Natural killer cell treated with Interleukin-12 subunit alpha and Interleukin-12 subunit beta and Interleukin-15 and Interleukin-18, amount 100 ng/mL, for 72 hours (primary cell): Measurements from ENCODE around the gene CHCHD6. TPM values are rescaled to one million over a fixed set of nuclear protein-coding genes. Genes with fewer than 3 reads are reported as not detected.

Source experiments
- ATAC-seq, 2 donors: fragments of 150-1000 bp; cut with Tn5 transposase in 1 of 2; sonication (Bioruptor Pico), chemical (Tn5 transposase) in 1 of 2; 2 replicates each; pipeline ENCODE4 v1.10.0; 2021
- DNase-seq: peaks from one replicate; pipeline ENCODE4 v3.0.0; 2022; ENCODE audit warnings: low spot score
- H3K27ac Mint-ChIP-seq, 2 donors: 1 replicate in 1 of 2; 2 replicates in 1 of 2; pipeline ENCODE4 v1.8.0; 2022; ENCODE audit warnings: mixed read lengths in 2 of 2, mild to moderate bottlenecking in 1 of 2, moderate library complexity in 1 of 2
- H3K27me3 Mint-ChIP-seq, 2 donors: 1 replicate in 1 of 2; 2 replicates in 1 of 2; pipeline ENCODE4 v1.8.0; 2022; ENCODE audit warnings: mixed read lengths in 2 of 2
- H3K36me3 Mint-ChIP-seq: one replicate; pipeline ENCODE4 v1.8.0; 2022; ENCODE audit warnings: mixed read lengths
- H3K4me1 Mint-ChIP-seq, 2 donors: 1 replicate in 1 of 2; 2 replicates in 1 of 2; pipeline ENCODE4 v1.8.0; 2022; ENCODE audit warnings: low read depth in 2 of 2, mixed read lengths in 2 of 2, mild to moderate bottlenecking in 1 of 2
- H3K4me3 Mint-ChIP-seq: one replicate; pipeline ENCODE4 v1.8.0; 2022; ENCODE audit warnings: mixed read lengths
- H3K9me3 Mint-ChIP-seq: 2 replicates; pipeline ENCODE4 v1.8.0; 2022; ENCODE audit warnings: mixed read lengths
- total RNA-seq, 2 donors: library from RNA; stranded (reverse); gene quantifications; one replicate each; pipeline ENCODE4 v1.2.3, GENCODE V29; 2022

CHCHD6 gene
- total RNA-seq, 2 donors from 2014 or later = 8.0 to 13.3 TPM

DNA sequence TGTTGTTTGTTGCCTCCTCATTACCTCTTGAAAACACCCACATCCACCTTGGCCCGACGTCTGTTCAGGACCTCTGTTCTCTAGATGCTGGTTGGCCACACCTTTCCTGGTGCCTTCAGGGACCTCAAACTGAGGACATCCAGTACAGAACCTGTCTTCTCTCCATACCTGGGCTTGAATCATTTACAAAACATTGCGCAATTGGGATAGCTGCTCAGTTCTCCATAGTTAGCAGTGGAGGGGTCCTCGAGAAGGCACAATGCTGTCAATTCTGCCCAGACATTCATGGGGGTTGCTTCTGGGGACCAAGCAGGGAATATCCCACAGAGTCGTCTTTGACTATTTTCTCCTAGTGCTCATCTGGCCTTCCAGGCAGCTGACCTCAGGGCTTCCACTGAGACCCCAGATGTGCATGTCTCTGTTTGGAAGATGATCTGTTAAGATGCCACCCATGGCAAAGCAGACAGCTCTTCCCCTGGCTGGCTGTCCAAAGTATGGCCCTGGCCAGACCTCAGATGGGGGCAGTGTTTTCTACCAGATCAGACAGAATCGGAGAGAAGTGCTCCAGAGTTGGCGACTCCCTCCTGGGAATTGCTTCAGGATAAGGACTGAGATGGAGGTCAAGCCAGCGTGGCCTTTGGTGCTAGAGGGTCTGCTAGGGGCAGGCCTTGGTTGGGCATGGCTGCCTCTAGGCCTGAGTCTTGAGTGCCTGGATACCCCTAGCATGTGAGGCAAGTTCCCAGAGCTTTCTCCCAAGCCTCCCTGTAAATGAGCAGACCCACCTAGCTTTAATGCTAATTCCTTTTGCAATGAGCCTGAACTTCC lies 46.1 kb downstream of the CHCHD6 start:
- Mint-ChIP-seq H3K27me3 (no peaks in the 10 kb centered on the region), H3K27ac (no peak overlapping the region), H3K4me1 (peaks cover 18 to 19% of the 10 kb centered on the region in 2 donors), H3K9me3 (no peaks in the 10 kb centered on the region), H3K36me3 (no peaks in the 10 kb centered on the region), H3K4me3 (no peak overlapping the region)
- DNase-seq (peak; percentile 26), ATAC-seq (no peak)

DNA sequence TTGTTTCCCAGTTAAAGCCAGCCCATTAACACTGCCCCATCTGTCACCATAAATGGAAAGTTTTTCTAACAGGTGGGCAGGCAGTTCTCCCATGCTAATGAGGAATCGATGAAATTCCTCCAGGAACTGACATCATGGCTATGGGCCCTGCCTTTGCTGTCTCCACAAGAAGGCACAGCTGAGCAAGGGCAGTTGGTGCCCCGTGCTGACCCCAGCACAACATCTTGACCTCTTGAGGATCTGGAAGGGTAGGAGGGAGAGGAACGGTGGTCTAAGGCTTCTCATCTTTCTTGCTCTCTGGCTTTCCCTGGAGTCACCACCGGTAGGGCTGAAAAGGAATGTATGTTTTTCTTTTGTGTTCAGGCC lies 46.7 kb downstream of the CHCHD6 start:
- H3K4me3 Mint-ChIP-seq = no peak overlapping the region
- no peaks in the 10 kb centered on the region for H3K36me3 Mint-ChIP-seq
- no peaks in the 10 kb centered on the region for H3K27me3 Mint-ChIP-seq
- H3K9me3 Mint-ChIP-seq = no peaks in the 10 kb centered on the region
- no peak for ATAC-seq
- peaks cover 18% of the 10 kb centered on the region in 2 donors for H3K4me1 Mint-ChIP-seq
- no peak overlapping the region for H3K27ac Mint-ChIP-seq
- no peak for DNase-seq

DNA sequence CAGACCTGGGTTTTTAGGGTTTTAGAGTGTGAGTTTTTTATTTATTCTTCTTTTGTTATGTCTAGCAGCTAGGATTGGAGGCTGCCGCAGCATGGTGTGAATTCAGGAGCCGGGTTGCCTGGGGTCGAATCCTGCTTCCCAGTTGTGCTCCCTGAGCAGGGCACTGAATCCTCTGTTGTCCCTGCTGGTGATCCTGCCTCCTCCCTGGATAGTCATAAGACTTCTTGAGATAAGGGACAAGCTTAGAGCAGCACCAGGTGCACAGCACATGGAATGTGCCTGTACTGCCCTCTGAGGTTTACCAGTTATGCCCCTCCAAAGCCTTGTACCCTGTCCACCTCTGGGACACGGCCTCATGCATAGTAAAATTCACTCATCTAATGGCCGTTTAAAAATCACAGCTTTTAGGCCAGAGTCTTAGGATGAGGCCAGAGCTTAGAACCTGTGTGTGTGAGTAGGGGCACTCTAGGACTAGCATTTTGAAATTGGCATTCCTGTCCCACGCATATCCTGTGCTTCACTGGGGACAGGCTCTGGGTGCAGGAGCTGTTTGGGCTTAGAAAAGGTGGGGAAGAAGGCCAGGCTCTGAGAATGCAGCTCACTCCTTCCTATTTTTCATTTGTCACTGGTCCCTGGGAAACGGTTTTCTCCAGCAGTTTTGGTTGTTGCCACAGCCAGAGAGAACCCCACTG lies 47.7 kb downstream of the CHCHD6 start:
- Mint-ChIP-seq H3K27ac (no peak overlapping the region), H3K4me1 (peaks cover 13 to 15% of the 10 kb centered on the region in 2 donors), H3K4me3 (no peak overlapping the region), H3K36me3 (no peaks in the 10 kb centered on the region), H3K9me3 (no peaks in the 10 kb centered on the region), H3K27me3 (no peaks in the 10 kb centered on the region)
- DNase-seq = peak; percentile 31
- no peak for ATAC-seq

DNA sequence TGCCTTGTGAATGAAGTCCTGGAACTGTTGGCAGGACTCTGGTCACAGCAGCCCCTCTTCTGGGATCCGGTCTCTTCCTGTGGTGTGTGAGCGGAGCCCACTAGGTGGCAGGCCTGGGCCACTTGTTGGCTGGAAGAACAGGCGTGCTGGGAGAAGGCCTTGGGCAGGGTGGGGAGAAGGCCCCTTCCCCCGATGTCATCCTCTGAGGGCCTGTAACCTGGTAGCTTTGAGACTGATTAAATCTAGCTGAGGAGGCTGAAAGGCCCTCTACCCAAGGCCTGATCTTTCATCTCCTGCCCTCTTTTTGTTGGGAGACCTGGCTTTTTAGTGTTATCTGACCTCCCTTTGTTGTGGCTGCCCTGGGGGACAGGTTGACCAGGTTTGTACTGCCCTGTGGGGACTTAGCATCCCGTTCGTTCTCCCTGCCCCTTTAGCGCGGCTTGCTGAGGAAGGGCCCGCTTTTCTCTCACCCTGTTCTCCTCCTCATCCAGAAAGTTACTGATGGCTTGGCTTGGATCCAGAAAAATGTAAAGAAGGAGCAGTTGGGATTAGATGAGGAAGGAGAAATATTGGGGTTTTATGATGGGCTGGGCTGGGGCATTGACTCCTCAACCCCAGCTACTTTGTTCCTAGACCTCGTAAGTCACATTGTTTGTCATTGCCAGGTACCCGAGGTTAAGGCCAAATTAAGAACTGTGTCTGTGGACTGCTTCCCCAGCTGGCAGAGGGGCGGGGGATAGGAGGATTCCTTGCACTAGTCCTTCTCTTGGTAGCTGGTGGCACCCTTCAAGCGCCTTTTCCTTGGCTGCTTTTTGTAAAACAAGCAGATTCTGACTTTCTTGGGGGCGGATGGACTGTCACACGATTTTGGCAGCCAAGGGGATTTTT lies 48.5 kb downstream of the CHCHD6 start:
- H3K27ac Mint-ChIP-seq = no peak overlapping the region
- H3K27me3 Mint-ChIP-seq = no peaks in the 10 kb centered on the region
- no peaks in the 10 kb centered on the region for H3K36me3 Mint-ChIP-seq
- no peak overlapping the region for H3K4me3 Mint-ChIP-seq
- DNase-seq (peak; percentile 62), ATAC-seq (peak; percentile 73 to 79)
- peaks cover 13 to 15% of the 10 kb centered on the region in 2 donors for H3K4me1 Mint-ChIP-seq
- H3K9me3 Mint-ChIP-seq = no peaks in the 10 kb centered on the region

DNA sequence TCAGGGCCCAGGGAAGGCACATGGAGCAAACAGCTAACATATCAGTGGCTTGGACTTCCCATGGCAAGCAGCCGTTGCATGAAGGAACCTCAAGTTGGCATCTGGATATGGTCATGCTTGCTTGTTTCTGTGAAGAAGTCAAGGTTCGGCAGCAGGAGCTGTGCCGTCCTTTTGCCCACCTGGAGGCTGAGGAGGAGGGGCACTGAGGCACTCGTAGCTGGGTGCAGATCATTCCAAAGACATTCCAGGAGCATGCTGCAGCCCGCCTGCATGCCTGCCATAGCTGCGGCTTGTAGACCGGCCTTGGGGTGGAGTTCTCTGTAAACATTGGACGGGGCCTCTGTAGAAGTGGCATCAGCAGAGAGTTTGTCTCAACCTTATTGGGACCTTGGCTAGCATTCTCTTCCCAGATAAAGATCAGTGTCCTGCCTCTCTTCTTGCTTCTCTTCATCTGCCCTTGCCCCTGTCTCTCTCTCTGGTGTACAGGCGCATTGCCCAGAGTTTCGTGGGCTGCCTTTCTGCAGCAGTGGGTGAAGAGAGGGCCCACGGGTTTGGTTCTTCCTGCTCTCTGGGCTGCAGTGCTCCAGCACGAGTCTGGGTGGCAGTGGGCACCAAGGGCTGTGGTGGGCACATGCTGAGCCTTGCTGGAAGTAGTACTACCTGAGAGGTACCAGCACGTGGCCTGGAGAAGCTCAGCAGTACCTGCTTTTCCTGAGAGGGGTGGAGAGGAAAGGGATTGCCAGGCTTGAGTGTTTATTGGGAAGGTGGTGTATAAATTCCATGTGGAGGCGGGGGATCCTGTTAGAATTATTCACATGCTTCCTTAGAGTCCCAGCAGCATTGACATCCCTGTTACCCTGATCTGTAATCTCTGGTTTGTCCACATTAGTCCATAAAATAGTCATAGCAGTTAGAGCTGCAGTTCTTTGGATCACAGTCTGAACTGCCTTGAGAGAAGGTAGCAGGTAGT lies 49.4 kb downstream of the CHCHD6 start:
- H3K27me3 Mint-ChIP-seq = no peaks in the 10 kb centered on the region
- no peak overlapping the region for H3K27ac Mint-ChIP-seq
- H3K4me1 Mint-ChIP-seq = peaks cover 8 to 12% of the 10 kb centered on the region in 2 donors
- peak; percentile 2 for DNase-seq
- H3K36me3 Mint-ChIP-seq = no peaks in the 10 kb centered on the region
- H3K9me3 Mint-ChIP-seq = no peaks in the 10 kb centered on the region
- ATAC-seq = no peak
- no peak overlapping the region for H3K4me3 Mint-ChIP-seq

DNA sequence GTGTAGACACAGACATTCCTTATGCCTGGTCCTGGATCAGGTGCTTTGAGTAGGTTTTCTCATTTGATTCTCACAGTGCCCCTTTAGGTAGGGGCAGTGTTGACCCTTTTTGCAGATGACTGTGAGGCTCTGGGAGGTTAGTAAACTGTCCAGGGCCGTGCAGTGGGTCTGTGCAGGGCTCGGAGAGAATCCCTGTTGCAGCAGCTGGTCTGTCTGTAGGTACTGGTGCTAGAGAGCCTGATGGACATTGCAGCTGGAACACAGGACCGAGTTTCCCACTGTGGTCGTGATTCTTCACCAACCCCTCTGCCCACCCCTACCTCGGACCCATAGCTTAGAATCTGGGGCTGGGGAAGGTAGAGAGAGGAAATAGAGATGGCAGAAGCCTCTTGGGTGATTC lies 51.8 kb downstream of the CHCHD6 start:
- ATAC-seq (no peak), DNase-seq (peak; percentile 5)
- Mint-ChIP-seq H3K27me3 (no peaks in the 10 kb centered on the region), H3K9me3 (no peaks in the 10 kb centered on the region), H3K36me3 (no peaks in the 10 kb centered on the region), H3K27ac (no peak overlapping the region), H3K4me1 (peaks cover 0 to 5% of the 10 kb centered on the region in 2 donors), H3K4me3 (no peak overlapping the region)

DNA sequence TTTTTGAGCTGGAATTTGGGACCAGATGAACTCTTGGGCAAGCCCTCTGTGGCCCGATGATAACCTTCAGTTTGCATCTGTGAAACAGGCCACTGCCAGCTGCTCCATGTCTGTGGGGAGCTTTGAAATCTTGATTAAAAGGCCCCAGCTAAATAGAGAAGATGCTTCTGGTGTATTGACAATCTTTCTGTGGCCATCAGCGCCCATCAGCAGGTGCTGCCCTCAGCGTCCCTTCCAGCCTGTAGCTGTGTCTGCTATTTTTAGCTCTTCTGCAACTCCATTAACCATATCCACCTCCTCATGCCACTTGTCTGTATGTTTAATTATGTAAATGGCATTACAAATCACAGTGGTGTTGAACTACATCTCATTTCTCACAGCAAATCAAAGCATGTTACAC lies 54.0 kb downstream of the CHCHD6 start:
- no peak for ATAC-seq
- no peaks in the 10 kb centered on the region for H3K27me3 Mint-ChIP-seq
- H3K4me3 Mint-ChIP-seq = no peak overlapping the region
- H3K9me3 Mint-ChIP-seq = no peaks in the 10 kb centered on the region
- no peaks in the 10 kb centered on the region for H3K36me3 Mint-ChIP-seq
- peak; percentile 16 for DNase-seq
- H3K4me1 Mint-ChIP-seq = peaks cover 0 to 5% of the 10 kb centered on the region in 2 donors
- H3K27ac Mint-ChIP-seq = no peak overlapping the region

DNA sequence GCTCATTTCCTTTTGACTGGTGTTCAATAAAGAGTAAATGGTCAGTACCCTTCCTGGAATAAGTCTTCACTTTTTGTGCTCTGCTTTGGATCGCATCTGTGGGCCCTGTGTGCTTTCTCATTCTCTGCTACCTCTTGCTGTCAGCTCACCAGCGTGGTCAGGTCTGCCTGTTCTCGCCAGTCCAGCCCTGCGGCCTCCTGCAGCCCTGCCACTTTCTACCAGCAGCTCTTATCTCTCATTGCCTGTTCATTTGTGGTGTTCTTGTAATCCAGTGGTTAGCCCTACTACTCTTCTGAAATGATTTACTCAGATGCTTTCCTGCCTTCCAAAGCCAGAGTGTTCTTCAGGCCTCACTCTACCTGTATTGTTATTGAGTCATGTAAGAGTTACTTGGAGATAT lies 54.8 kb downstream of the CHCHD6 start:
- Mint-ChIP-seq H3K4me3 (no peak overlapping the region), H3K4me1 (peaks cover 0 to 5% of the 10 kb centered on the region in 2 donors), H3K36me3 (no peaks in the 10 kb centered on the region), H3K9me3 (no peaks in the 10 kb centered on the region), H3K27ac (no peak overlapping the region), H3K27me3 (no peaks in the 10 kb centered on the region)
- DNase-seq (peak; percentile 28), ATAC-seq (no peak)

DNA sequence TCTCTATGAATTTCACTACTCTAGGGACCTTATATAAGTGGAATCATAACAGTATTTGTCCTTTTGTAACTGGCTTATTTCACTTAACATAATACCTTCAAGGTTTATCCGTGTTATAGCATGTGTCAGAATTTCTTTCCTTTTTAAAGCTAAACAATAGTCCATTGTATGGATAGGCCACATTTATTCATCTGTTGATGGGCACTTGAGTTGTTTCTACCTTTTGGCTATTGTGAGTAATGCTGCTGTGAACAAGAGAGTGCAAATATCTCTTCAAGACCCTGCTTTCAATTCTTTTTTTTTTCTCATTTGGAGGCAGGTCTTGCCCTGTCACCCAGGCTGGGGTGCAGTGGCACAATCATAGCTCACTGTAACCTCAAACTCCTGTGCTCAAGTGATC lies 56.5 kb downstream of the CHCHD6 start:
- peak; percentile 18 for DNase-seq
- Mint-ChIP-seq H3K4me3 (no peak overlapping the region), H3K27ac (no peak overlapping the region), H3K36me3 (no peaks in the 10 kb centered on the region), H3K27me3 (no peaks in the 10 kb centered on the region), H3K9me3 (no peaks in the 10 kb centered on the region), H3K4me1 (peaks cover 0 to 5% of the 10 kb centered on the region in 2 donors)
- no peak for ATAC-seq

DNA sequence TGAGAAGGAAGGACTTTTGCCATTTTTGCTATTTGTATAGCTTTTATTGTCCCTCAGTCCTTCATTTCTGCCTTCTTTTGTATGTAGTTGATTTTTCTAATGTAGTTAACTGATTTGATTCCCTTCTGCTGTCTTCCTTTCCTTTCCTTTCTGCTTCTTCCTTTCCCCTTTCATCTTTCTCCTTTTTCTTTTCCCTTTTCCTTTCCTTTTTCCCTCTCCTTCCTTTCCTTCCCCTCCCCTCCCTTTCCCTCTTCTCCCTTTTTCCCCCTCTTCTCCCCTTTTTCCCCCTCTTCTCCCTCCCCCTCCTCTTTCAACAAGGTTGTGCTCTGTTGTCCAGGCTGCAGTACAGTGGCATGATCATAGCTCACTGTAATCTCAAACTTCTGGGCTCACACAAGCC lies 59.0 kb downstream of the CHCHD6 start:
- peaks cover 0 to 10% of the 10 kb centered on the region in 2 donors for H3K4me1 Mint-ChIP-seq
- H3K4me3 Mint-ChIP-seq = no peak overlapping the region
- no peaks in the 10 kb centered on the region for H3K36me3 Mint-ChIP-seq
- DNase-seq (no peak), ATAC-seq (no peak)
- H3K27ac Mint-ChIP-seq = no peak overlapping the region
- no peaks in the 10 kb centered on the region for H3K27me3 Mint-ChIP-seq
- H3K9me3 Mint-ChIP-seq = no peaks in the 10 kb centered on the region

DNA sequence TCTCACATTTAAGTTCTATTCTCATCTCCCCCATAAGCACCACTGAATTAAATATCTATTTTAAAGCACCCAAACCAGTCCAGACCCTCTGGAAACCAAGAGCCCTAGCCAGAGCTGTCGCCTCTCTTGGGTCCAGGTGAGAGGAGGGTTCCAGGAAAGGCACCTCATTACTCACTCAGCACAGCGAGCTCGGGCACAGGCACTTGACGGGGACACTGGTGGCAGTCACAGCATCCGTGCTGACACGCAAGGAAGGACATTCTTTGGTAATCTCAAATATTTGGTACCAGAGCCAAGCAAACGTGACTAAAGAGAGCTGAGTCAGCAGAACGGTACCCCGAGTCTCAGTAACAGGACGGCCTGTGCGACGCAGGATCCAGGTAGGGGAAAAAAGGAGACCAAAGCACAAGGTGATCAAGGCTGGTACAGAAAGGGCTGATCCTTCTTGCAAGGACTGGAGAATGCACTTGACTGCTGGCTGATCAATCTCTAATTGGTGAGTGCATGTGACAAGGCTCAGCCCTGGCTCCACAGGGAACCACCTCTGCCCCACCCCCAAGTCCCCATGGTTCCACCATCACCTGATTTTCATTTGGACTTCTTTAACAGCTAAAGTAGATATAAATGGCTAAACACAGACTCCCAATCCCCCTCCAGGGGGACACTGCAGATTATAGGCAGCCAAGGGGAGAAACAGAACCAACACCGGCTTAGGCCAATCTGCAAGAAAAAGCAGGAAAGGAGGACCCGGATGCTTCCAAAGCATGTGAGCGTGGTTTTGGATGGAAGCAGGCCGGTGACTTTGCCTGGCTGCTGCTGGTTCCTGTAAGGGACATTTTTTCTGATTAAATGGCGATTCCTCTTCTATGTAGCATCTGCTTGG lies 61.4 kb downstream of the CHCHD6 start:
- DNase-seq = no peak
- H3K4me3 Mint-ChIP-seq = no peak overlapping the region
- ATAC-seq = no peak
- peaks cover 4% of the 10 kb centered on the region for H3K36me3 Mint-ChIP-seq
- no peaks in the 10 kb centered on the region for H3K27me3 Mint-ChIP-seq
- H3K27ac Mint-ChIP-seq = no peak overlapping the region
- H3K4me1 Mint-ChIP-seq = peaks cover 0 to 7% of the 10 kb centered on the region in 2 donors
- peaks cover 4% of the 10 kb centered on the region for H3K9me3 Mint-ChIP-seq

DNA sequence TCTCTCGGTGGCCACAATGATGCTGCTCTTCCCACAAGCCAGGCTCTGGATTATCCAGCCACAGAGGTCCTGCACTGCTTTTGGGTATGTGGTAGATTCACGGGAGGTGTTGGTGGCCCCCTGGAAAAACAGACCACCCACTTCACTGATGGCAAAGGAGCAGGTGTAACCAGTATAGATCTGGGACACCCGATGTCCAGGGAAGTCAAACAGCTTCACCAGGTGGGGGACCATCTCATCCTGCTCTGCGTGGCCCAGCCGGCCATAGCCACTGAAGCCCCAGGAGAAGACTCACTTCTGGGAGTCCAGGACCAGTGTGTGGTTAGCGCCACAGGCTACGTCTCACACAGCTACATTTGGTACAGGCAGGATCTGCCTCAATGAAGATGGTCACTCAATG lies 62.6 kb downstream of the CHCHD6 start:
- Mint-ChIP-seq H3K36me3 (peaks cover 8% of the 10 kb centered on the region), H3K27me3 (no peaks in the 10 kb centered on the region), H3K27ac (no peak overlapping the region), H3K4me1 (peaks cover 0 to 7% of the 10 kb centered on the region in 2 donors), H3K4me3 (no peak overlapping the region), H3K9me3 (peaks cover 7% of the 10 kb centered on the region)
- ATAC-seq (peak in 1 of 2 donors; percentile 13), DNase-seq (no peak)
